GM23248 (cell line): ENCODE data around the gene TMEM270.

ENCODE experiments used
- EZH2 ChIP-seq: fragments of 200-600 bp; sonication (generic); IDR thresholded peaks from 2 replicates; pipeline ENCODE4 v1.6.1; 2018; ENCODE audit warnings: antibody characterized with exemption, mild to moderate bottlenecking; ENCODE audit not compliant: insufficient read depth, poor library complexity, severe bottlenecking
- EZH2phosphoT487 ChIP-seq: fragments of 200-600 bp; sonication (generic); IDR thresholded peaks from 2 replicates; pipeline ENCODE4 v1.6.1; 2018; ENCODE audit warnings: antibody characterized with exemption, moderate library complexity, mild to moderate bottlenecking, low read depth; ENCODE audit not compliant: insufficient read depth

DNA sequence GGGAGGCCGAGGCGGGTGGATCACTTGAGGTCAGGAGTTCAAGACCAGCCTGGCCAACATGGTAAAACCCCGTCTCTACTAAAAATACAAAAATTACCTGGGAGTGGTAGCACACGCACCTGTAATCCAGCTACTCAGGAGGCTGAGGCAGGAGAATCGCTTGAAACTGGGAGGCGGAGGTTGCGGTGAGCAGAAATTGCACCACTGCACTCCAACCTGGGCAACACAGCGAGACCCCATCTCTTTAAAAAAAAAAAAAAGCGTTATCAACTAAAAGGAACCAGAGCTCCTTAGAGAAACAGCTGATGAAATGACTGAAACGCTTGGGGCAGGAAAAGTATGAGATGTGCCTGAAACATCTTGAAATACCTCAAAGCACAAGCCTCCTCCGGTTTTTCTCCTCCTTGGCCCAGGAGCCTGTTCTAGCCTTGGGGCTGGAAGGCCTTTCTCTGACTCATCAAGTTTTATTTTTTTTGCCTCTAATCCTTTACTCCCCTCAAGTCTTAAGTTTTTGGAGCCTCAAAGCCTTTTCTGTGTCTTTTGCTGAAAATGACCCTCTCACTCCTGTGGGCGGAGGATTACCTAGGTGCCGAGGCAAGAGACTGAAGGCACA is 16.0 kb upstream of the TMEM270 start:
- TF ChIP-seq EZH2phosphoT487 (no peak), EZH2 (no peak)
